Smooth muscle cell (in vitro differentiated cells): ENCODE results near the gene SH3D19. TPM values are rescaled to one million over a fixed set of nuclear protein-coding genes. Genes with fewer than 3 reads are reported as not detected.

Source experiments
- DNase-seq: peaks from one replicate; lab custom pipeline; 2025; ENCODE audit not compliant: unreplicated experiment; lab: John Stamatoyannopoulos, UW
- H2AFZ ChIP-seq: fragments of 200-600 bp; sonication (generic); 2 replicates; pipeline ENCODE4 v1.6.0; 2016; ENCODE audit warnings: antibody characterized with exemption, low read depth, mild to moderate bottlenecking
- H3F3A ChIP-seq: fragments of 200-600 bp; sonication (generic); 2 replicates; pipeline ENCODE4 v1.6.0; 2017; ENCODE audit warnings: antibody characterized with exemption, low read depth
- H3K27ac ChIP-seq: fragments of 200-600 bp; sonication (generic); 2 replicates; pipeline ENCODE4 v1.5.1; 2016; ENCODE audit warnings: low read depth, mild to moderate bottlenecking
- H3K27me3 ChIP-seq: fragments of 200-600 bp; sonication (generic); 2 replicates; pipeline ENCODE4 v1.6.1; 2016; ENCODE audit warnings: low read depth, mild to moderate bottlenecking
- H3K36me3 ChIP-seq: fragments of 200-600 bp; sonication (generic); 2 replicates; pipeline ENCODE4 v1.5.1; 2016; ENCODE audit warnings: low read depth
- H3K4me1 ChIP-seq: fragments of 200-600 bp; sonication (generic); 2 replicates; pipeline ENCODE4 v1.5.1; 2016; ENCODE audit warnings: low read depth
- H3K4me2 ChIP-seq: fragments of 200-600 bp; sonication (generic); 2 replicates; pipeline ENCODE4 v1.6.0; 2016; ENCODE audit warnings: mild to moderate bottlenecking
- H3K4me3 ChIP-seq: fragments of 200-600 bp; sonication (generic); 2 replicates; pipeline ENCODE4 v1.5.1; 2016; ENCODE audit warnings: mild to moderate bottlenecking
- H3K79me2 ChIP-seq: fragments of 200-600 bp; sonication (generic); 2 replicates; pipeline ENCODE4 v1.6.0; 2016; ENCODE audit warnings: low read depth, mild to moderate bottlenecking
- H3K9ac ChIP-seq: fragments of 200-600 bp; sonication (generic); 2 replicates; pipeline ENCODE4 v1.6.0; 2016; ENCODE audit warnings: low read depth
- H3K9me3 ChIP-seq: fragments of 200-600 bp; sonication (generic); replicated peaks from 2 replicates; pipeline ENCODE4 v1.5.1; 2016; ENCODE audit warnings: low read depth
- H4K20me1 ChIP-seq: fragments of 200-600 bp; sonication (generic); 2 replicates; pipeline ENCODE4 v1.6.0; 2016; ENCODE audit warnings: low read depth
- WGBS: methylation state at CpG from one replicate; pipeline ENCODE4 v1.1.7; 2016; ENCODE audit warnings: low lambda C conversion rate; 5-methylcytosine and 5-hydroxymethylcytosine counted together
- polyA plus RNA-seq: library from polyadenylated mRNA; unstranded; fragments of >200 nt; fragmentation: Nextera tagmentation; extraction: Ambion mirVana; gene quantifications from 2 replicates; pipeline ENCODE4 v1.2.1, GENCODE V29; 2016
- total RNA-seq: library from RNA; depleted of rRNA; stranded (reverse); fragments of >200 nt; gene quantifications from 2 replicates; pipeline ENCODE4 v1.2.3, GENCODE V29; 2014
- TF ChIP-seq, protein P1 (sequence below): fragments of 200-600 bp; sonication (generic); IDR thresholded peaks from 2 replicates; pipeline ENCODE4 v1.5.1; 2017; ENCODE audit warnings: borderline replicate concordance, mild to moderate bottlenecking, antibody characterized with exemption; ENCODE audit not compliant: insufficient read depth, poor library complexity, severe bottlenecking

The SH3D19 gene
- total and polyA plus RNA-seq, 2 experiments from 2014 or later, result 7.9 to 20.3 TPM

DNA sequence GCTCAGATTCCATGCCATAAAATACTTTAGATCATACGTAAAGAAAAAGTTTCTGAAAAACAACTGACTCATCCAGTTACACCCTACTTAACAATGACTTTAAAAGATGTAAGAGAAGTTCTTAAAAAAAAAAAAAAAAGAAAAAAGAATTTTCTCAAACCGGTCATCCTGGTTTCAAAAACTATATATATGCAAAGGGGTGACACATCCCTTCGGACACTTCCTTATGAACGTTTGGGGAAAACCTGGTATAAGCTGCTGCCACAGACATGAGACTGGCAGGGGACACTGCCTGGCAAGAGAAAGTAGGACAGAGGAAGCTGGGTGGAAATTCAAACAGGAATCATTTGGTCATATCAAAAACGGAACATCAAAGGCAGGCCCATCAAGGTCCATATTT, 129.6 kb downstream of the SH3D19 start:
- H3K4me2 ChIP-seq, result peak overlapping the region; percentile 62
- H3K9me3 ChIP-seq, result no peaks in the 10 kb centered on the region
- no peaks in the 10 kb centered on the region for H3K36me3 ChIP-seq
- H3K27me3 ChIP-seq, result no peaks in the 10 kb centered on the region
- H3K79me2 ChIP-seq, result peaks cover 7% of the 10 kb centered on the region
- peaks cover 17% of the 10 kb centered on the region for H3K4me1 ChIP-seq
- no peak overlapping the region for H2AFZ ChIP-seq
- no peak overlapping the region for H3K4me3 ChIP-seq
- peak overlapping the region; percentile 75 for H3K9ac ChIP-seq
- no peaks in the 10 kb centered on the region for H3F3A ChIP-seq
- H3K27ac ChIP-seq, result peak overlapping the region; percentile 98
- DNase-seq, result no peak
- TF ChIP-seq, protein P1, sequence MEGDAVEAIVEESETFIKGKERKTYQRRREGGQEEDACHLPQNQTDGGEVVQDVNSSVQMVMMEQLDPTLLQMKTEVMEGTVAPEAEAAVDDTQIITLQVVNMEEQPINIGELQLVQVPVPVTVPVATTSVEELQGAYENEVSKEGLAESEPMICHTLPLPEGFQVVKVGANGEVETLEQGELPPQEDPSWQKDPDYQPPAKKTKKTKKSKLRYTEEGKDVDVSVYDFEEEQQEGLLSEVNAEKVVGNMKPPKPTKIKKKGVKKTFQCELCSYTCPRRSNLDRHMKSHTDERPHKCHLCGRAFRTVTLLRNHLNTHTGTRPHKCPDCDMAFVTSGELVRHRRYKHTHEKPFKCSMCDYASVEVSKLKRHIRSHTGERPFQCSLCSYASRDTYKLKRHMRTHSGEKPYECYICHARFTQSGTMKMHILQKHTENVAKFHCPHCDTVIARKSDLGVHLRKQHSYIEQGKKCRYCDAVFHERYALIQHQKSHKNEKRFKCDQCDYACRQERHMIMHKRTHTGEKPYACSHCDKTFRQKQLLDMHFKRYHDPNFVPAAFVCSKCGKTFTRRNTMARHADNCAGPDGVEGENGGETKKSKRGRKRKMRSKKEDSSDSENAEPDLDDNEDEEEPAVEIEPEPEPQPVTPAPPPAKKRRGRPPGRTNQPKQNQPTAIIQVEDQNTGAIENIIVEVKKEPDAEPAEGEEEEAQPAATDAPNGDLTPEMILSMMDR, result no peak
- no peaks in the 10 kb centered on the region for H4K20me1 ChIP-seq
- WGBS, result 41% methylated on average over 5 of the region's 5 CpGs

DNA sequence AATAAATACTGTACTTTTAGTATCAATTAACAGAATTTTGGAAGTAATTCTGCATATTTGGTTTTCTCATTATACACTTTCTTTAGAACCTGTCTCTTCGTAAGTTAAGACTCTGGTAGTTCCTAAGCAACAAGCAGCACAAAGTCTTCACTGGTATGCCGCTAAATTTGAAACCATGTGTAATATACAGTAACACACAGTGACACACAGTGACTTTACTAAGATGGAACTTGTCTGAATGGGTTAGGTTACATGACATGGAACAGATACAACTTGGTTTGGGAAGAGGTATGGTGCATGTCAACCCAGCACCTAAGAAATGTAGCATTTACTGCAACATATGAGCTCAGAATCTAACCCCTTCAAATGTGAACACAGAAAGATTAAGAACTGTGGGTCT, 132.0 kb downstream of the SH3D19 start:
- H3K79me2 ChIP-seq, result peaks cover 7% of the 10 kb centered on the region
- DNase-seq, result no peak
- 93% methylated on average over 2 of the region's 2 CpGs for WGBS
- no peak overlapping the region for H3K4me2 ChIP-seq
- H2AFZ ChIP-seq, result no peak overlapping the region
- H3K4me3 ChIP-seq, result no peak overlapping the region
- no peak overlapping the region for H3K27ac ChIP-seq
- TF ChIP-seq, protein P1, result no peak
- peaks cover 4% of the 10 kb centered on the region for H3K4me1 ChIP-seq
- H3F3A ChIP-seq, result no peaks in the 10 kb centered on the region
- no peaks in the 10 kb centered on the region for H3K36me3 ChIP-seq
- H3K9me3 ChIP-seq, result no peaks in the 10 kb centered on the region
- no peak overlapping the region for H3K9ac ChIP-seq
- no peaks in the 10 kb centered on the region for H3K27me3 ChIP-seq
- H4K20me1 ChIP-seq, result no peaks in the 10 kb centered on the region

DNA sequence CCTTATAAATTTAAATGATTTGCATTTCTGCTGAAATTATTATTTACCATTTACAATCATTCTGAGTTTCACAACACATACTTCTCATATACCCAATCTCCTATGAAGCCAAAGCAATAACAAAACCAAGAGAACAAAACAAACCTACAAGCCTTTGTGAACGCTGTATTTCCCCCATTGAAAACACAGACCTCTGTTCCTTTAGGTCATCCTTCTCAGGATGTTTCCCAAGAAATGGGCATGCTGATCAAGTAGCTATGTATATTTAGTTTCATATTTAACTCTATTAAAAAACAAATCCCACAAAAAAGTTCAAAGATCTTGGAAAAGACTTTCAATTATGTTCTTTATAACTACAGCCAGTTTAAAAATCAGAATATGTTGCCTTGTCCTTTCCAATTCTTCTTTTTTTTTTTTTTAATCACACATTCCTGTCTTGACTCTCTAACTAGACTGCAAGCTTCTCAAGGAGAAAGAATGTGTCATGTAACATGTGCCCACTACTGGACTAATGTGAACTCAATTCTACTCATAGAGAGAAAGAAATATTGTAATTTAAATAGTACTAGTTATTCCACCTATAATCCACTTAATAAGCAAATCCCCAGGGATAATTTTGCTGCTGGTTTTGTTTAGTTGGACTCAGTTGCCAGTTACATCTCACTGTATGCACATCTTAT, 132.7 kb downstream of the SH3D19 start:
- H3K79me2 ChIP-seq, result peaks cover 7% of the 10 kb centered on the region
- H3K36me3 ChIP-seq, result no peaks in the 10 kb centered on the region
- no peak for DNase-seq
- WGBS, result 100% methylated on average over 1 of the region's 1 CpG
- no peak overlapping the region for H3K27ac ChIP-seq
- no peaks in the 10 kb centered on the region for H3K27me3 ChIP-seq
- H4K20me1 ChIP-seq, result no peaks in the 10 kb centered on the region
- H3K4me3 ChIP-seq, result no peak overlapping the region
- H3K4me2 ChIP-seq, result no peak overlapping the region
- no peaks in the 10 kb centered on the region for H3F3A ChIP-seq
- TF ChIP-seq, protein P1, result no peak
- H2AFZ ChIP-seq, result no peak overlapping the region
- no peak overlapping the region for H3K9ac ChIP-seq
- no peaks in the 10 kb centered on the region for H3K9me3 ChIP-seq
- peaks cover 3% of the 10 kb centered on the region for H3K4me1 ChIP-seq
